HG03060 (cell line): Measurements from ENCODE around the gene SLC26A1.

Source experiments
- ATAC-seq: cut with Tn5 transposase; IDR thresholded peaks from one replicate; pipeline ENCODE4 v1.9.1; 2021; ENCODE audit warnings: low read depth, moderate number of reproducible peaks; ENCODE audit not compliant: unreplicated experiment

The SLC26A1 gene

GRCh38 chr4:1015179-1015578, 22.0 kb upstream of the SLC26A1 start:
- ATAC-seq, result no peak

GRCh38 chr4:1014291-1015167, 21.3 kb upstream of the SLC26A1 start:
- ATAC-seq, result no peak

GRCh38 chr4:1013225-1014073, 20.2 kb upstream of the SLC26A1 start:
- no peak for ATAC-seq

GRCh38 chr4:1012034-1012739, 19.0 kb upstream of the SLC26A1 start:
- ATAC-seq, result no peak

- no peak for ATAC-seq
These were observed 18.4 kb upstream of the SLC26A1 start for GRCh38 chr4:1011666-1012033.

- no peak for ATAC-seq
These were observed 17.9 kb upstream of the SLC26A1 start, which contains the start of gene FGFRL1 for GRCh38 chr4:1011022-1011665. Gene FGFRL1, plus strand, starts transcription at chr4:1011626. Its CDS starts 860 bp downstream, at chr4:1012486.

GRCh38 chr4:1010395-1011021, 17.3 kb upstream of the SLC26A1 start:
- no peak for ATAC-seq

- no peak for ATAC-seq
These were observed 16.6 kb upstream of the SLC26A1 start for GRCh38 chr4:1009542-1010394.

GRCh38 chr4:1008840-1009541, 15.8 kb upstream of the SLC26A1 start:
- no peak for ATAC-seq

GRCh38 chr4:1006856-1007255, 13.7 kb upstream of the SLC26A1 start:
- ATAC-seq, result no peak

- no peak for ATAC-seq
These were observed 11.6 kb upstream of the SLC26A1 start for GRCh38 chr4:1004557-1005485.

GRCh38 chr4:1004071-1004418, 10.8 kb upstream of the SLC26A1 start:
- ATAC-seq, result no peak

GRCh38 chr4:1003271-1004070, 10.3 kb upstream of the SLC26A1 start:
- no peak for ATAC-seq

GRCh38 chr4:1002631-1003251, 9.5 kb upstream of the SLC26A1 start:
- no peak for ATAC-seq

GRCh38 chr4:1002131-1002630, 9.0 kb upstream of the SLC26A1 start:
- no peak for ATAC-seq

- ATAC-seq, result no peak
These were observed 8.4 kb upstream of the SLC26A1 start for GRCh38 chr4:1001561-1002130.
